Hepatocyte (in vitro differentiated cells): Measurements from ENCODE around the gene MOK. TPM values are rescaled to one million over a fixed set of nuclear protein-coding genes. Genes with fewer than 3 reads are reported as not detected.

Experiments used
- DNase-seq: peaks from one replicate; pipeline ENCODE4 v3.0.0-alpha.2; 2016; ENCODE audit warnings: low spot score
- H2AFZ ChIP-seq: fragments of 200-600 bp; sonication (generic); 2 replicates; pipeline ENCODE4 v1.6.0; 2016; ENCODE audit warnings: antibody characterized with exemption, mild to moderate bottlenecking
- H3K27ac ChIP-seq: fragments of 200-600 bp; sonication (generic); 2 replicates; pipeline ENCODE4 v1.5.1; 2016; ENCODE audit warnings: mild to moderate bottlenecking
- H3K27me3 ChIP-seq: fragments of 200-600 bp; sonication (generic); 2 replicates; pipeline ENCODE4 v1.6.1; 2016
- H3K36me3 ChIP-seq: fragments of 200-600 bp; sonication (generic); replicated peaks from 2 replicates; pipeline ENCODE4 v1.5.1; 2016; ENCODE audit warnings: low read depth; ENCODE audit not compliant: insufficient read depth
- H3K4me1 ChIP-seq: fragments of 200-600 bp; sonication (generic); 2 replicates; pipeline ENCODE4 v1.5.1; 2016; ENCODE audit warnings: mild to moderate bottlenecking, moderate library complexity; ENCODE audit not compliant: insufficient read depth
- H3K4me2 ChIP-seq: fragments of 200-600 bp; sonication (generic); 2 replicates; pipeline ENCODE4 v1.6.0; 2016
- H3K4me3 ChIP-seq: fragments of 200-600 bp; sonication (generic); 2 replicates; pipeline ENCODE4 v1.5.1; 2016; ENCODE audit warnings: mild to moderate bottlenecking
- H3K79me2 ChIP-seq: fragments of 200-600 bp; sonication (generic); 2 replicates; pipeline ENCODE4 v1.6.0; 2017; ENCODE audit warnings: mild to moderate bottlenecking
- H3K9me2 ChIP-seq: fragments of 200-600 bp; sonication (generic); replicated peaks from 2 replicates; pipeline ENCODE4 v1.6.0; 2017; ENCODE audit warnings: mild to moderate bottlenecking; ENCODE audit not compliant: insufficient read depth
- H3K9me3 ChIP-seq: fragments of 200-600 bp; sonication (generic); 2 replicates; pipeline ENCODE4 v1.5.1; 2016; ENCODE audit warnings: low read depth, mild to moderate bottlenecking
- H4K20me1 ChIP-seq: fragments of 200-600 bp; sonication (generic); 2 replicates; pipeline ENCODE4 v1.6.0; 2016; ENCODE audit warnings: mild to moderate bottlenecking; ENCODE audit not compliant: insufficient read depth, poor library complexity, severe bottlenecking
- CTCF ChIP-seq: fragments of 200-600 bp; sonication (generic); IDR thresholded peaks from 2 replicates; pipeline ENCODE4 v1.5.1; 2016; ENCODE audit warnings: antibody characterized with exemption, mild to moderate bottlenecking; ENCODE audit not compliant: poor library complexity
- EZH2 ChIP-seq: fragments of 200-600 bp; sonication (generic); IDR thresholded peaks from 2 replicates; pipeline ENCODE4 v1.6.1; 2016; ENCODE audit warnings: antibody characterized with exemption, mild to moderate bottlenecking, borderline replicate concordance
- EZH2phosphoT487 ChIP-seq: fragments of 200-600 bp; sonication (generic); IDR thresholded peaks from one replicate; pipeline ENCODE4 v1.6.1; 2018; ENCODE audit warnings: antibody characterized with exemption, mild to moderate bottlenecking, low read depth, moderate library complexity; ENCODE audit not compliant: unreplicated experiment, severe bottlenecking
- WGBS: methylation state at CpG from one replicate; pipeline ENCODE4 v1.1.6; 2016; ENCODE audit warnings: low lambda C conversion rate; ENCODE audit errors: missing lambda C conversion rate; 5-methylcytosine and 5-hydroxymethylcytosine counted together
- polyA plus RNA-seq: library from polyadenylated mRNA; unstranded; fragments of >200 nt; fragmentation: Nextera tagmentation; extraction: Ambion mirVana; gene quantifications from 2 replicates; pipeline ENCODE4 v1.2.1, GENCODE V29; 2016
- total RNA-seq: library from RNA; depleted of rRNA; stranded (reverse); fragments of >200 nt; gene quantifications from 2 replicates; pipeline ENCODE4 v1.2.3, GENCODE V29; 2014

Gene MOK
- total and polyA plus RNA-seq, 2 experiments from 2014 or later: 9.3 to 13.5 TPM

- Histone ChIP-seq H3K27me3 (no peaks in the 10 kb centered on the region), H3K4me2 (no peak overlapping the region), H3K79me2 (peaks cover 16% of the 10 kb centered on the region), H2AFZ (no peak overlapping the region), H3K4me3 (no peak overlapping the region), H3K9me3 (no peaks in the 10 kb centered on the region), H3K4me1 (peaks cover 15% of the 10 kb centered on the region), H3K36me3 (no peaks in the 10 kb centered on the region), H4K20me1 (no peaks in the 10 kb centered on the region), H3K9me2 (no peaks in the 10 kb centered on the region), H3K27ac (peak overlapping the region; percentile 95)
- peak; percentile 75 for DNase-seq
- 63% methylated on average over 8 of the region's 8 CpGs for WGBS
- TF ChIP-seq CTCF (peak; percentile 51), EZH2phosphoT487 (no peak), EZH2 (no peak)
These were observed 18.1 kb upstream of the MOK start for GRCh38 chr14:102323102-102323501.

- Histone ChIP-seq H3K9me2 (no peaks in the 10 kb centered on the region), H2AFZ (no peak overlapping the region), H3K36me3 (no peaks in the 10 kb centered on the region), H4K20me1 (no peaks in the 10 kb centered on the region), H3K4me2 (peak overlapping the region; percentile 76), H3K9me3 (no peaks in the 10 kb centered on the region), H3K79me2 (peaks cover 16% of the 10 kb centered on the region), H3K4me1 (peaks cover 15% of the 10 kb centered on the region), H3K4me3 (no peak overlapping the region), H3K27me3 (no peaks in the 10 kb centered on the region), H3K27ac (peak overlapping the region; percentile 95)
- 83% methylated on average over 12 of the region's 12 CpGs for WGBS
- peak; percentile 50 for DNase-seq
- no peak for TF ChIP-seq CTCF
- no peak for TF ChIP-seq EZH2phosphoT487
- TF ChIP-seq EZH2: no peak
These were observed 16.8 kb upstream of the MOK start for GRCh38 chr14:102321456-102322422.

- WGBS: 92% methylated on average over 17 of the region's 17 CpGs
- Histone ChIP-seq H4K20me1 (no peaks in the 10 kb centered on the region), H3K27me3 (no peaks in the 10 kb centered on the region), H3K9me3 (no peaks in the 10 kb centered on the region), H3K36me3 (no peaks in the 10 kb centered on the region), H3K4me1 (peaks cover 20% of the 10 kb centered on the region), H3K79me2 (peaks cover 16% of the 10 kb centered on the region), H3K27ac (peak overlapping the region; percentile 95), H3K4me2 (peak overlapping the region; percentile 76), H2AFZ (no peak overlapping the region), H3K4me3 (peak overlapping the region; percentile 88), H3K9me2 (no peaks in the 10 kb centered on the region)
- TF ChIP-seq EZH2 (no peak), EZH2phosphoT487 (no peak), CTCF (no peak)
- DNase-seq: no peak
These were observed 15.9 kb upstream of the MOK start for GRCh38 chr14:102320671-102321455.
